Erythroblast (primary cell): Measurements from ENCODE around the gene LBH.

ENCODE experiments used
- GATA1 ChIP-seq: IDR thresholded peaks from 2 replicates; pipeline ENCODE4 v1.6.1; 2011; ENCODE audit warnings: low read depth, mild to moderate bottlenecking, control low read depth, low read length, moderate library complexity
- POLR2A ChIP-seq: IDR thresholded peaks from 2 replicates; pipeline ENCODE4 v1.6.1; 2011; ENCODE audit warnings: mild to moderate bottlenecking, low read length

GRCh38 chr2:30243231-30243630, 11.9 kb downstream of the LBH start:
- TF ChIP-seq POLR2A (no peak), GATA1 (no peak)
